Glutamatergic neuron (in vitro differentiated cells): ENCODE data around the gene IL36B. TPM values are rescaled to one million over a fixed set of nuclear protein-coding genes. Genes with fewer than 3 reads are reported as not detected.

Experiments
- DNase-seq: peaks from one replicate; pipeline ENCODE4 v3.0.0; 2022
- H3K27ac Mint-ChIP-seq: one replicate; pipeline ENCODE4 v1.8.0; 2020; ENCODE audit warnings: mild to moderate bottlenecking, mixed read lengths, inconsistent platforms; ENCODE audit not compliant: unreplicated experiment
- H3K27me3 Mint-ChIP-seq: one replicate; pipeline ENCODE4 v1.8.0; 2020; ENCODE audit warnings: mild to moderate bottlenecking, moderate library complexity, mixed read lengths, inconsistent platforms; ENCODE audit not compliant: unreplicated experiment
- H3K36me3 Mint-ChIP-seq: one replicate; pipeline ENCODE4 v1.8.0; 2020; ENCODE audit warnings: mild to moderate bottlenecking, mixed read lengths, inconsistent platforms; ENCODE audit not compliant: unreplicated experiment
- H3K4me1 Mint-ChIP-seq: one replicate; pipeline ENCODE4 v1.8.0; 2020; ENCODE audit warnings: mild to moderate bottlenecking, low read depth, mixed read lengths, inconsistent platforms; ENCODE audit not compliant: unreplicated experiment
- H3K4me3 Mint-ChIP-seq: one replicate; pipeline ENCODE4 v1.8.0; 2020; ENCODE audit warnings: mild to moderate bottlenecking, mixed read lengths, inconsistent platforms; ENCODE audit not compliant: unreplicated experiment
- H3K9me3 Mint-ChIP-seq: one replicate; pipeline ENCODE4 v1.8.0; 2020; ENCODE audit warnings: mild to moderate bottlenecking, moderate library complexity, mixed read lengths, inconsistent platforms; ENCODE audit not compliant: unreplicated experiment
- CTCF ChIP-seq: fragments of 200-600 bp; sonication (generic); IDR thresholded peaks from one replicate; pipeline ENCODE4 v1.5.0; 2021; ENCODE audit not compliant: partially characterized antibody, unreplicated experiment
- total RNA-seq: library from RNA; stranded (reverse); fragmentation: NEBNext Ultra II Directional; extraction: Animal tissue kit (Norgen Biotek cat#: 25700); gene quantifications from one replicate; pipeline ENCODE4 v1.2.1, GENCODE V29; 2021; ENCODE audit not compliant: unreplicated experiment

The IL36B gene
- total RNA-seq, 1 donor from 2014 or later: not detected

GRCh38 chr2:113056521-113056920, 3.9 kb upstream of the IL36B start:
- Mint-ChIP-seq H3K4me3 (no peak overlapping the region), H3K9me3 (peaks cover 5% of the 10 kb centered on the region), H3K27me3 (peaks cover 5% of the 10 kb centered on the region), H3K4me1 (no peaks in the 10 kb centered on the region), H3K36me3 (peaks cover 21% of the 10 kb centered on the region), H3K27ac (no peak overlapping the region)
- TF ChIP-seq CTCF: no peak
- DNase-seq: no peak

GRCh38 chr2:113054066-113054465, 1.4 kb upstream of the IL36B start:
- no peak for TF ChIP-seq CTCF
- H3K27ac Mint-ChIP-seq: no peak overlapping the region
- H3K36me3 Mint-ChIP-seq: peaks cover 29% of the 10 kb centered on the region
- H3K4me1 Mint-ChIP-seq: no peaks in the 10 kb centered on the region
- no peak for DNase-seq
- peaks cover 5% of the 10 kb centered on the region for H3K27me3 Mint-ChIP-seq
- no peak overlapping the region for H3K4me3 Mint-ChIP-seq
- peaks cover 6% of the 10 kb centered on the region for H3K9me3 Mint-ChIP-seq

- H3K36me3 Mint-ChIP-seq: peaks cover 29% of the 10 kb centered on the region
- DNase-seq: no peak
- H3K27ac Mint-ChIP-seq: no peak overlapping the region
- no peak for TF ChIP-seq CTCF
- peaks cover 6% of the 10 kb centered on the region for H3K9me3 Mint-ChIP-seq
- H3K4me3 Mint-ChIP-seq: no peak overlapping the region
- H3K4me1 Mint-ChIP-seq: no peaks in the 10 kb centered on the region
- H3K27me3 Mint-ChIP-seq: peaks cover 5% of the 10 kb centered on the region
Observed at GRCh38 chr2:113053666-113054065, 999 bp upstream of the IL36B start.

GRCh38 chr2:113050921-113051895, 1.5 kb downstream of the IL36B start:
- H3K4me3 Mint-ChIP-seq: no peak overlapping the region
- H3K9me3 Mint-ChIP-seq: peaks cover 6% of the 10 kb centered on the region
- no peaks in the 10 kb centered on the region for H3K4me1 Mint-ChIP-seq
- no peaks in the 10 kb centered on the region for H3K27me3 Mint-ChIP-seq
- DNase-seq: no peak
- H3K27ac Mint-ChIP-seq: no peak overlapping the region
- peaks cover 29% of the 10 kb centered on the region for H3K36me3 Mint-ChIP-seq
- TF ChIP-seq CTCF: no peak

GRCh38 chr2:113046465-113046864, 6.2 kb downstream of the IL36B start:
- no peaks in the 10 kb centered on the region for H3K4me1 Mint-ChIP-seq
- H3K4me3 Mint-ChIP-seq: no peak overlapping the region
- peaks cover 8% of the 10 kb centered on the region for H3K36me3 Mint-ChIP-seq
- no peak for TF ChIP-seq CTCF
- H3K27me3 Mint-ChIP-seq: peaks cover 2% of the 10 kb centered on the region
- no peak overlapping the region for H3K27ac Mint-ChIP-seq
- no peak for DNase-seq
- peaks cover 1% of the 10 kb centered on the region for H3K9me3 Mint-ChIP-seq
